Erythroblast (primary cell): ENCODE measurements around the gene EXOC6B.
"Not testable (repeated sequence)": the region's sequence is repeated elsewhere in the genome, so short reads cannot be mapped to it uniquely, and the experiment has no call there.

Source experiments
- GATA1 ChIP-seq: IDR thresholded peaks from 2 replicates; pipeline ENCODE4 v1.6.1; 2011; ENCODE audit warnings: low read depth, mild to moderate bottlenecking, control low read depth, low read length, moderate library complexity
- POLR2A ChIP-seq: IDR thresholded peaks from 2 replicates; pipeline ENCODE4 v1.6.1; 2011; ENCODE audit warnings: mild to moderate bottlenecking, low read length

GRCh38 chr2:72535586-72535985 is 290.2 kb downstream of the EXOC6B start:
- TF ChIP-seq POLR2A, GATA1: not testable (repeated sequence)
